H1 (cell line): Measurements from ENCODE around the gene RNF38. TPM values are rescaled to one million over a fixed set of nuclear protein-coding genes. Genes with fewer than 3 reads are reported as not detected.
"Not testable (repeated sequence)": the region's sequence is repeated elsewhere in the genome, so short reads cannot be mapped to it uniquely, and the experiment has no call there.

Experiments used
- CTCF ChIA-PET: fragments of 300-600 bp; sonication (Branson Sonifier 250); formaldehyde crosslinking; loops from one replicate; lab custom pipeline; 2021; ENCODE audit not compliant: partially characterized antibody; lab: Charles Lee
- POLR2A ChIA-PET: fragments of 300-600 bp; sonication (Branson Sonifier 250); formaldehyde crosslinking; loops from one replicate; lab custom pipeline; 2021; ENCODE audit warnings: inconsistent platforms; ENCODE audit not compliant: partially characterized antibody; lab: Charles Lee
- DNase-seq, 2 experiments: peaks; one replicate each; pipeline versions ENCODE4 v3.0.0 to v3.0.0-alpha.2; 2010 to 2022; ENCODE audit warnings: low spot score in 2 of 2, low read depth in 1 of 2, mixed read lengths in 1 of 2
- FAIRE-seq: peaks from 2 replicates; lab custom pipeline; 2011; peaks lifted over from hg19 to GRCh38; lab: Jason Lieb, UNC
- H2AFZ ChIP-seq: 2 replicates; pipeline ENCODE4 v1.8.1; 2012; ENCODE audit warnings: low read length, inconsistent platforms
- H2AK5ac ChIP-seq: 2 replicates; pipeline ENCODE4 v1.6.1; 2013; ENCODE audit warnings: low read depth, low read length
- H2BK120ac ChIP-seq: replicated peaks from 2 replicates; pipeline ENCODE3; 2013; ENCODE audit warnings: low read depth, low read length, inconsistent platforms
- H2BK12ac ChIP-seq: 2 replicates; pipeline ENCODE4 v1.6.1; 2013; ENCODE audit warnings: low read depth, low read length
- H2BK15ac ChIP-seq: 2 replicates; pipeline ENCODE4 v1.6.1; 2013; ENCODE audit warnings: low read length
- H2BK20ac ChIP-seq: 2 replicates; pipeline ENCODE4 v1.6.1; 2013; ENCODE audit warnings: low read length
- H2BK5ac ChIP-seq: 2 replicates; pipeline ENCODE4 v1.6.1; 2013; ENCODE audit warnings: low read depth, low read length
- H3K14ac ChIP-seq: 2 replicates; pipeline ENCODE4 v1.6.1; 2013; ENCODE audit warnings: inconsistent platforms; ENCODE audit not compliant: insufficient read length
- H3K18ac ChIP-seq: 2 replicates; pipeline ENCODE4 v1.6.1; 2013; ENCODE audit warnings: low read length; ENCODE audit errors: extremely low read depth
- H3K23ac ChIP-seq: 2 replicates; pipeline ENCODE4 v1.6.1; 2013; ENCODE audit warnings: inconsistent platforms; ENCODE audit not compliant: insufficient read length
- H3K23me2 ChIP-seq: 2 replicates; pipeline ENCODE4 v1.6.1; 2013; ENCODE audit warnings: low read depth, low read length
- H3K27ac ChIP-seq: 2 replicates; pipeline ENCODE4 v1.6.1; 2011; ENCODE audit warnings: low read depth, low read length, inconsistent platforms
- H3K27me3 ChIP-seq, 4 experiments: replicated peaks in 1 of 4; 1 replicate in 1 of 4; 2 replicates in 3 of 4; pipeline versions ENCODE4 v1.6.1 to v1.8.1; 2011 to 2013; ENCODE audit warnings: low read length in 3 of 4, mild to moderate bottlenecking in 3 of 4, inconsistent platforms in 2 of 4, mixed read lengths in 2 of 4, moderate library complexity in 1 of 4; ENCODE audit not compliant: control insufficient read depth in 3 of 4, insufficient read depth in 3 of 4; ENCODE audit errors: extremely low read depth in 1 of 4
- H3K36me3 ChIP-seq, 4 experiments: 2 replicates each; pipeline versions ENCODE4 v1.6.1 to v1.8.1; 2011 to 2013; ENCODE audit warnings: mild to moderate bottlenecking in 4 of 4, low read length in 3 of 4, moderate library complexity in 2 of 4, control low read depth in 1 of 4, inconsistent platforms in 1 of 4; ENCODE audit not compliant: insufficient read depth in 4 of 4, control insufficient read depth in 2 of 4
- H3K4ac ChIP-seq: replicated peaks from 2 replicates; pipeline ENCODE3; 2013; ENCODE audit warnings: low read length, low read depth, mixed read lengths, inconsistent platforms; ENCODE audit not compliant: insufficient read length
- H3K4me1 ChIP-seq, 4 experiments: replicated peaks in 1 of 4; 1 replicate in 1 of 4; 2 replicates in 3 of 4; pipeline versions ENCODE4 v1.6.1 to v1.8.1; 2011 to 2013; ENCODE audit warnings: low read length in 3 of 4, inconsistent platforms in 2 of 4, mixed read lengths in 1 of 4; ENCODE audit not compliant: insufficient read depth in 4 of 4, control insufficient read depth in 3 of 4
- H3K4me2 ChIP-seq, 2 experiments: 2 replicates each; pipeline versions ENCODE4 v1.6.1 to v1.8.1; 2011 to 2013; ENCODE audit warnings: low read depth in 2 of 2, low read length in 2 of 2, control low read depth in 1 of 2, inconsistent platforms in 1 of 2, mild to moderate bottlenecking in 1 of 2; ENCODE audit not compliant: insufficient read depth in 1 of 2
- H3K4me3 ChIP-seq, 4 experiments: fragments of 200-600, 300-600 bp in 1 of 4; sonication (generic), shearing (Covaris generic), sonication (Bioruptor Twin) in 1 of 4; 2 replicates each; pipeline versions ENCODE4 v1.5.1 to v1.8.1; 2011 to 2016; ENCODE audit warnings: low read length in 4 of 4, low read depth in 3 of 4, control low read depth in 2 of 4, inconsistent platforms in 2 of 4, mild to moderate bottlenecking in 2 of 4, mixed read lengths in 1 of 4, moderate library complexity in 1 of 4; ENCODE audit not compliant: insufficient read depth in 2 of 4; ENCODE audit errors: extremely low read depth in 1 of 4
- H3K56ac ChIP-seq: replicated peaks from 2 replicates; pipeline ENCODE3; 2013; ENCODE audit warnings: low read depth, mild to moderate bottlenecking, mixed read lengths, low read length, inconsistent platforms; ENCODE audit not compliant: insufficient read length
- H3K79me1 ChIP-seq: 2 replicates; pipeline ENCODE4 v1.6.1; 2013; ENCODE audit warnings: low read depth, low read length, control low read depth
- H3K79me2 ChIP-seq, 2 experiments: 2 replicates each; pipeline versions ENCODE4 v1.6.1 to v1.8.1; 2012 to 2013; ENCODE audit warnings: low read length in 2 of 2, mild to moderate bottlenecking in 2 of 2, inconsistent platforms in 1 of 2; ENCODE audit not compliant: insufficient read depth in 2 of 2, control insufficient read depth in 1 of 2
- H3K9ac ChIP-seq, 4 experiments: replicated peaks in 1 of 4; 1 replicate in 1 of 4; 2 replicates in 3 of 4; pipeline versions ENCODE4 v1.6.1 to v1.8.1; 2011 to 2013; ENCODE audit warnings: low read depth in 3 of 4, low read length in 3 of 4, control low read depth in 2 of 4, mild to moderate bottlenecking in 2 of 4, moderate library complexity in 2 of 4, inconsistent platforms in 1 of 4; ENCODE audit errors: extremely low read depth in 1 of 4
- H3K9me3 ChIP-seq, 2 experiments: 2 replicates each; pipeline versions ENCODE4 v1.6.1 to v1.8.1; 2012 to 2013; ENCODE audit warnings: mild to moderate bottlenecking in 2 of 2, moderate library complexity in 2 of 2, control low read depth in 1 of 2, inconsistent platforms in 1 of 2, low read depth in 1 of 2, low read length in 1 of 2, mixed read lengths in 1 of 2; ENCODE audit not compliant: insufficient read depth in 2 of 2
- H4K20me1 ChIP-seq, 2 experiments: replicated peaks in 1 of 2; 2 replicates each; pipeline versions ENCODE3 to v1.8.1; 2011 to 2013; ENCODE audit warnings: inconsistent platforms in 2 of 2, low read length in 2 of 2, mild to moderate bottlenecking in 1 of 2; ENCODE audit not compliant: insufficient read depth in 2 of 2, control insufficient read depth in 1 of 2
- H4K5ac ChIP-seq: 2 replicates; pipeline ENCODE4 v1.6.1; 2013; ENCODE audit warnings: low read length, low read depth, mixed read lengths, inconsistent platforms; ENCODE audit not compliant: insufficient read length
- H4K8ac ChIP-seq: 2 replicates; pipeline ENCODE4 v1.8.0; 2013; ENCODE audit warnings: mild to moderate bottlenecking, moderate library complexity, low read length, inconsistent platforms; ENCODE audit not compliant: insufficient read depth; ENCODE audit errors: extremely low read depth
- H4K91ac ChIP-seq: replicated peaks from 2 replicates; pipeline ENCODE3; 2013; ENCODE audit warnings: low read length, mixed read lengths, inconsistent platforms; ENCODE audit not compliant: insufficient read length
- WGBS, 2 experiments: shearing (Covaris generic) in 1 of 2; methylation state at CpG; one replicate each; pipeline versions ENCODE4 v1.1.6 to v1.1.7; 2013 to 2015; ENCODE audit warnings: low lambda C conversion rate in 2 of 2, mixed read lengths in 2 of 2, inconsistent platforms in 1 of 2, low coverage in 1 of 2, missing lambda C conversion rate in 1 of 2; ENCODE audit not compliant: insufficient replicate concordance in 2 of 2, insufficient coverage in 1 of 2, insufficient read length in 1 of 2; ENCODE audit errors: extremely low coverage in 1 of 2, missing lambda C conversion rate in 1 of 2; 5-methylcytosine and 5-hydroxymethylcytosine counted together
- polyA plus RNA-seq, 7 experiments: library from polyadenylated mRNA; depleted of rRNA in 3 of 7; stranded (reverse) in 5 of 7; unstranded in 2 of 7; fragments of >200 nt in 5 of 7; fragments of 200-250 nt in 2 of 7; gene quantifications; 1 replicate in 5 of 7; 2 replicates in 1 of 7; 4 replicates in 1 of 7; pipeline versions ENCODE4 v1.2.1 to v1.2.3, GENCODE V29; 2011 to 2013; ENCODE audit warnings: missing spikeins in 2 of 7, mixed read lengths in 2 of 7
- total RNA-seq: library from RNA; stranded (reverse); fragmentation: NEBNext Ultra II Directional; extraction: Animal tissue kit (Norgen Biotek cat#: 25700); gene quantifications from 2 replicates; pipeline ENCODE4 v1.2.1, GENCODE V29; 2021

Gene RNF38
- total and polyA plus RNA-seq, 2 of the 8 experiments (the other 6 are each of a cell fraction or from before 2014, with no cell fraction given) = 54.9 to 60.9 TPM

GRCh38 chr9:36304366-36304765 is 95.7 kb downstream of the RNF38 start:
- H3K36me3 ChIP-seq, H2AFZ ChIP-seq, H2BK12ac ChIP-seq, H2AK5ac ChIP-seq, H3K18ac ChIP-seq, H3K27ac ChIP-seq, DNase-seq, H3K23ac ChIP-seq, H3K4me1 ChIP-seq, FAIRE-seq, H3K9ac ChIP-seq, H3K9me3 ChIP-seq, H3K79me2 ChIP-seq, H3K4ac ChIP-seq, H3K4me2 ChIP-seq, H4K8ac ChIP-seq, H4K91ac ChIP-seq, H3K27me3 ChIP-seq, H2BK15ac ChIP-seq, H2BK20ac ChIP-seq, H3K23me2 ChIP-seq, H3K79me1 ChIP-seq, H2BK120ac ChIP-seq, POLR2A ChIA-PET, H4K20me1 ChIP-seq, H3K4me3 ChIP-seq, H3K56ac ChIP-seq, H3K14ac ChIP-seq, H4K5ac ChIP-seq, H2BK5ac ChIP-seq: not testable (repeated sequence)
- CTCF ChIA-PET = interaction anchor here (0.6 to 2.1 kb wide), 3 partner anchors 10 to 268 kb away, joined by 4 to 8 read pairs (median 6); no protein-coding TSS in a partner anchor
- 97% methylated on average over 2 of the region's 2 CpGs; no CpG with 5 or more reads in 1 of the 2 experiments for WGBS, 2 experiments
